Measurements from ENCODE around the gene AADACL2.
A peak's percentile ranks its signal among the peaks of the same experiment; 100 is the strongest.

Gene AADACL2

GRCh38 chr3:151794080-151794479, 60.4 kb downstream of the AADACL2 start:
- peak in 1 of 2 experiments; percentile 52 for DNase-seq (ENCODE audit: low read depth in 1 of 2, low spot score in 1 of 2)
- TF ChIP-seq JUND (IDR thresholded peaks at IDR 0.05; ENCODE audit: low read depth), result no peak
- in situ Hi-C loops (cut with HindIII; ENCODE audit: low pct_unique_long_range_greater_than_20kb, low sequenced_read_pairs), result no loop called here

- no peak for TF ChIP-seq JUND (IDR thresholded peaks at IDR 0.05; ENCODE audit: low read depth)
- in situ Hi-C loops (cut with HindIII; ENCODE audit: low pct_unique_long_range_greater_than_20kb, low sequenced_read_pairs), result no loop called here
- DNase-seq (ENCODE audit: low read depth in 1 of 2, low spot score in 1 of 2), result no peak
These were observed 61.5 kb downstream of the AADACL2 start for GRCh38 chr3:151795276-151795675.

- DNase-seq (ENCODE audit: low read depth in 1 of 2, low spot score in 1 of 2), result no peak
- no peak for TF ChIP-seq JUND (IDR thresholded peaks at IDR 0.05; ENCODE audit: low read depth)
- in situ Hi-C loops (cut with HindIII; ENCODE audit: low pct_unique_long_range_greater_than_20kb, low sequenced_read_pairs), result no loop called here
These were observed 62.5 kb downstream of the AADACL2 start for GRCh38 chr3:151796105-151796680.

- in situ Hi-C loops (cut with HindIII; ENCODE audit: low pct_unique_long_range_greater_than_20kb, low sequenced_read_pairs), result no loop called here
- no peak for TF ChIP-seq JUND (IDR thresholded peaks at IDR 0.05; ENCODE audit: low read depth)
- no peak for DNase-seq (ENCODE audit: low read depth in 1 of 2, low spot score in 1 of 2)
These were observed 64.7 kb downstream of the AADACL2 start for GRCh38 chr3:151798466-151798865.

- in situ Hi-C loops (cut with HindIII; ENCODE audit: low pct_unique_long_range_greater_than_20kb, low sequenced_read_pairs), result no loop called here
- DNase-seq (ENCODE audit: low read depth in 1 of 2, low spot score in 1 of 2), result no peak
- TF ChIP-seq JUND (IDR thresholded peaks at IDR 0.05; ENCODE audit: low read depth), result no peak
These were observed 66.7 kb downstream of the AADACL2 start for GRCh38 chr3:151800431-151800830.

- no peak for DNase-seq (ENCODE audit: low read depth in 1 of 2, low spot score in 1 of 2)
- in situ Hi-C loops (cut with HindIII; ENCODE audit: low pct_unique_long_range_greater_than_20kb, low sequenced_read_pairs), result no loop called here
- no peak for TF ChIP-seq JUND (IDR thresholded peaks at IDR 0.05; ENCODE audit: low read depth)
These were observed 70.5 kb downstream of the AADACL2 start for GRCh38 chr3:151804267-151804666.

GRCh38 chr3:151806838-151807237, 73.1 kb downstream of the AADACL2 start:
- TF ChIP-seq JUND (IDR thresholded peaks at IDR 0.05; ENCODE audit: low read depth), result no peak
- in situ Hi-C loops (cut with HindIII; ENCODE audit: low pct_unique_long_range_greater_than_20kb, low sequenced_read_pairs), result no loop called here
- DNase-seq (ENCODE audit: low read depth in 1 of 2, low spot score in 1 of 2), result no peak
